MCF 10A (cell line): ENCODE results near the gene LRRC75B. TPM values are rescaled to one million over a fixed set of nuclear protein-coding genes. Genes with fewer than 3 reads are reported as not detected.
"Not testable (repeated sequence)": the region's sequence is repeated elsewhere in the genome, so short reads cannot be mapped to it uniquely, and the experiment has no call there.

Source experiments
- BruUV-seq: library from RNA; stranded (reverse); fragments of 400-500 nt; replicated peaks from 2 replicates; lab custom pipeline; 2021; lab: Mats Ljungman, UMichigan
- CTCF ChIA-PET: fragments of 300-600 bp; sonication (Branson Sonifier 250); formaldehyde crosslinking; extraction: SDS; loops from one replicate; lab custom pipeline; 2021; ENCODE audit warnings: antibody characterized with exemption, inconsistent platforms; lab: Yijun Ruan, JAX
- POLR2A ChIA-PET: fragments of 300-600, 350-650 bp; sonication (Branson Sonifier 250); formaldehyde crosslinking; extraction: SDS; loops from one replicate; lab custom pipeline; 2020; ENCODE audit warnings: antibody characterized with exemption, inconsistent platforms; lab: Yijun Ruan, JAX
- DNase-seq: peaks from one replicate; pipeline ENCODE4 v3.0.0-alpha.2; 2018; ENCODE audit not compliant: unreplicated experiment
- H3K27ac Mint-ChIP-seq: one replicate; pipeline ENCODE4 v1.8.0; 2022; ENCODE audit warnings: mild to moderate bottlenecking, low read depth, mixed read lengths; ENCODE audit not compliant: unreplicated experiment
- H3K27me3 Mint-ChIP-seq: one replicate; pipeline ENCODE4 v1.8.0; 2022; ENCODE audit warnings: mixed read lengths; ENCODE audit not compliant: insufficient read depth, unreplicated experiment
- H3K36me3 Mint-ChIP-seq: one replicate; pipeline ENCODE4 v1.8.0; 2022; ENCODE audit warnings: mild to moderate bottlenecking, moderate library complexity, mixed read lengths; ENCODE audit not compliant: insufficient read depth, unreplicated experiment
- H3K4me1 Mint-ChIP-seq: one replicate; pipeline ENCODE4 v1.8.0; 2022; ENCODE audit warnings: mixed read lengths; ENCODE audit not compliant: insufficient read depth, unreplicated experiment
- H3K4me3 Mint-ChIP-seq: one replicate; pipeline ENCODE4 v1.8.0; 2022; ENCODE audit warnings: mild to moderate bottlenecking, moderate library complexity, mixed read lengths; ENCODE audit not compliant: unreplicated experiment
- H3K9me3 Mint-ChIP-seq: one replicate; pipeline ENCODE4 v1.8.0; 2022; ENCODE audit warnings: mixed read lengths; ENCODE audit not compliant: unreplicated experiment
- intact Hi-C: fragments of 100-400 bp; cut with micrococcal nuclease; formaldehyde crosslinking; loops from 2 replicates; pipeline ENCODE4 v1.14.1; 2022
- total RNA-seq: library from RNA; stranded (reverse); gene quantifications from 2 replicates; pipeline ENCODE4 v1.2.3, GENCODE V29; 2022

LRRC75B gene
- total RNA-seq, 1 experiment from 2014 or later = 2.6 TPM

DNA sequence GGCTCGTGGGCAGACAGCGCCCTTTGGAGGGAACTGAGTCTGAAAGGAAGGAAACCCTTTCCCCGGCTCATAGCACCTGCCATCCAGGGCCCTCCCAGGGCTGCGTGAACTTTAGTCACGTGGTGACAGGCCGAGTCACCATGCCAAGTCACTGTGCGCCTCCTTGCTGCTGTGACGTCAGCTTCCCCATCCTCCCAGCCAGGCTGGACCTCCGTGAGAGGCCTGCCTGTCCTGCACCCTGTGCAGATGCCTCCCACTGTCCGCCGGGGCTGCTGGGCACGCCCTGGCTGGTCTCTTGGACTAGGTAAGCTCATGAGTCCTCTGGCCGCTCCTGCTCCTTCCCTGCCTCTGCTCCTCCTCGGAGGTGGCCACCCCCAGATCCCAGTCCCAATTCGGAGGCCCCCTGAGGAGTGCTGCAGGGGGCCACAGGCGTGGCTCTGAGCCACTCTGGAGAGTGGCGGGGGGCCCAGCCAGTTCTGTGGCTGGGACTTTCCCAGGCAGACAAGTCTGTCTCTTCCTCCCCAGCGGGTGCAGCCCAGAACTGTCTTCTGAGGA, 14.6 kb upstream of the LRRC75B start:
- H3K27ac Mint-ChIP-seq, H3K4me3 Mint-ChIP-seq, CTCF ChIA-PET, H3K4me1 Mint-ChIP-seq, H3K9me3 Mint-ChIP-seq, DNase-seq, BruUV-seq, POLR2A ChIA-PET, H3K27me3 Mint-ChIP-seq, H3K36me3 Mint-ChIP-seq, intact Hi-C loops: not testable (repeated sequence)

GRCh38 chr22:24606340-24606739, 13.5 kb upstream of the LRRC75B start:
- DNase-seq, intact Hi-C loops, H3K4me1 Mint-ChIP-seq, H3K27ac Mint-ChIP-seq, H3K4me3 Mint-ChIP-seq, H3K27me3 Mint-ChIP-seq, BruUV-seq, H3K9me3 Mint-ChIP-seq, CTCF ChIA-PET, H3K36me3 Mint-ChIP-seq, POLR2A ChIA-PET: not testable (repeated sequence)

DNA sequence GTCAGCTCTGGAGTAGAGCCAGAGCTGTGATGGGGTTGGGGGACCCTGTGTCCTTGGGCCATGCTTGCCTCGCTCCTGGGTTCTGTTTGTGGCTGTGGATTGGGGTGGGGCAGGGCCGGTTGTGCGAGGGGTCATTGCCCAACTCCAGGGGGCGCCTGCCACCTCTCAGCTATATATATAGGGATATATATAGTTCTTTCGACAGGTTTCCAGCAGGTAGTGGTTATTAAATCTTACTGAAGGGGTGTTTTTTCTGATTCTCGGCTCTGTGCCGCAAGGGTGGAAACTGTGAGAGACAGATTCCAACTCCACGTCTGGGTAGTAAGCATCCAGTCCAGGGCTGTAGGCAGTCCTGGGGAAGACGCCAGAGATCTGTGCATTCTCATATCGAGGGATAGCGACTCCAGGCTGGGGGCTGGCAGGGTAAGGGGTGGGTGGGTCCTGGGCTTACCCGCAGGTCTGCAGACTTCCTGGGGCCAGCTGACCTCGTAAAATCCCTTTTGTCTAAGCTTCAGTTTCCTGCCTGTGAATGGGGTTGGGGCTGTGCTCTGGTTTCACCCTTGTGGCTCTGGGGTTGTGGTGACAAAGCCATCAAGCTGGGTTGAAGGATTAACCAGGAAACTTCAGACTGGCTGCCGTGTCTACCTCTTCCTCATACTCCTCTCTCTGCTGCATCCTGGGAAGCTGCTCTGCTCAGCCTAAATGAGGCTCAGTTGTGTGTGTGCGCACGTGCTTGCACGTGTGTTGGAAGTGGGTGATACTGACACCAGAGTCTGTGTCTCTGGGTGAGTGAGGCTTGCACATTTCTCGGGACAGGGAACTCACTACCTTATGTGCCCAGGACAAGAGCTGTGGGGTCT, 11.1 kb upstream of the LRRC75B start:
- H3K27me3 Mint-ChIP-seq, H3K27ac Mint-ChIP-seq, CTCF ChIA-PET, BruUV-seq, H3K36me3 Mint-ChIP-seq, intact Hi-C loops, H3K4me3 Mint-ChIP-seq, H3K9me3 Mint-ChIP-seq, POLR2A ChIA-PET, H3K4me1 Mint-ChIP-seq, DNase-seq: not testable (repeated sequence)

DNA sequence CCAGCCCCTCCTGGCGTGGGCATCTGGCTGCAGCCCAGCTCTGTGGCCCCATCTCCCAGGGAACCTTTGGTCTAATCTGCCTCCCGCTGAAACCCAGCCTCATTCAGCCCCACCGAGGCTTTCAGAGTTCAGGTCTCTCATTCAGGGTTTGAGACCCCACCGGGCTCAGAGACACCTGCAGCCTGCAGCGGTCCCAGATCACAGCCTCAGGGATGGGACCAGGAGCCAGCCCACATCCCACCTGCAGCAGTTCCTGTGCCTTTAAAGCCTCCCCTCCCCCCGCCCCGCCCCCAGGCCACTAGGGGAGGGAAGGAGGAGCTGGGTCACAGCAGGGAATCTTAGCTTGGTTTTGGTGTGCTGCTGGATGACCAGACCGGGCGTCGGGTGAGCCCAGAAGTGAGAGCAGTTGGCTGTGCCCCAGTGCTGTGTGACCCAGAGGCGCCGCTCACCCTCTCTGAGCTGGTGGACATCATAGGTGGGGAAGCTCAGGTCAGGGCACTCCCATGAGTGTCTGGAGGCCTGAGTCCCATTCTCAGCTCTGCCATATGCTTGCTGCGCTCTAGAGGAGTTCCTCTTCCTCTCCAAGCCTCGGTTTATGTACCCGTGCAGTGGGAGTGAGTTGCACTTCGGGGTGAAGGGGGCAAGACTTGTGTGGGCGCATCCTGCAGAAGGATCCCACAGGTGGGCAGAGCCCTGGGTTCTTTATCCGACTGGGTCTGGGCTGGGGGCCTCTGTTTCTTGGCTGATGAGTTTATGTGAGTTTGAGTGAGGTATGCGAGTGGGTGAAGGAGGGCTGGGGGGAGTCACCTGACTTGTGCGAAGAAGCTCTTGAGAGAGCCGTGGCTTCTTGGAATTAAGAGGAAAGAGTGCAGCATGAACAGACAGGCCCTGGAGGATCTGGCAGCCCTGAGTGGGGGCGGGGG, 10.2 kb upstream of the LRRC75B start, which contains the start of gene GGT1:
Gene GGT1 (plus strand): TSS at position 347 of the 923 bp plus-strand sequence. CDS start 7,889 bp downstream, outside the sequence.
- H3K27ac Mint-ChIP-seq, H3K9me3 Mint-ChIP-seq, BruUV-seq, POLR2A ChIA-PET, H3K36me3 Mint-ChIP-seq, CTCF ChIA-PET, H3K27me3 Mint-ChIP-seq, intact Hi-C loops, H3K4me1 Mint-ChIP-seq, H3K4me3 Mint-ChIP-seq, DNase-seq: not testable (repeated sequence)

DNA sequence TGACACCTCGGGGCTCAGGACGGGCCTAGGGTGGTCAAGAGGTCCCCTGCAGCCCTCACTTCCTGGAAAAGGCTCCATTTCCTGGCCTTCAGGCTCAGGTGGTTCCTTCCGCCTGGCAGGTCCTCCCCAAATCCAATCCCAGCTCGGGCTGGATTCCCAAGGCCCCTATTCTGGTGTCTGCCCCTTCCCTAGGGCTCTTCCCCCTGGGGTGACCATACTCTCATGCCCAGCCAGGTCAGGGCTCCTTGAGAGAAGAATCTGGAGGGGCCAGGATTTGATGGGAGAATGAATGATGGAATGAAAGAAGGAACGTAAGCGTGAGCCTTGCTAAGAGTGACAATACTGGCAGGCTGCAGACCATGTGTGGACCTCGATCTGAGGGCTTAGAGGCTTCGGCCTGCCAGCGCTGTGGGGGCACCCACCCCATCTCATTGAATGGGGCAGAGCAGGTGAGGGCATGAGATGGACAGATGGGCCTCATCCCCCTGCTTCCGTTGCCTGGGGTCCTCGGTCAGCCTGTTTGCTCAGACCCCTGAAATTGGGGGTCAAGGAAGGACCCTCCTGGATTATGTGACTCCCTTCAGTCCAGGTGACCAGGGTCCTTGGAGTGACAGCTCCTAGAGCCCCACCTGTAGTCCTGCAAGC, 9.4 kb upstream of the LRRC75B start:
- CTCF ChIA-PET, H3K36me3 Mint-ChIP-seq, DNase-seq, H3K9me3 Mint-ChIP-seq, H3K27ac Mint-ChIP-seq, BruUV-seq, H3K4me1 Mint-ChIP-seq, intact Hi-C loops, H3K4me3 Mint-ChIP-seq, POLR2A ChIA-PET, H3K27me3 Mint-ChIP-seq: not testable (repeated sequence)
